Stimulated activated CD8-positive, alpha-beta memory T cell treated with anti-CD3 and anti-CD28 coated beads, Interleukin-4, amount 100 ng/mL, for 24 hours (primary cell): ENCODE data around the gene BATF.

Experiments
- DNase-seq: peaks from one replicate; pipeline ENCODE4 v3.0.0-alpha.2; 2020; ENCODE audit warnings: low read depth

The BATF gene

DNA sequence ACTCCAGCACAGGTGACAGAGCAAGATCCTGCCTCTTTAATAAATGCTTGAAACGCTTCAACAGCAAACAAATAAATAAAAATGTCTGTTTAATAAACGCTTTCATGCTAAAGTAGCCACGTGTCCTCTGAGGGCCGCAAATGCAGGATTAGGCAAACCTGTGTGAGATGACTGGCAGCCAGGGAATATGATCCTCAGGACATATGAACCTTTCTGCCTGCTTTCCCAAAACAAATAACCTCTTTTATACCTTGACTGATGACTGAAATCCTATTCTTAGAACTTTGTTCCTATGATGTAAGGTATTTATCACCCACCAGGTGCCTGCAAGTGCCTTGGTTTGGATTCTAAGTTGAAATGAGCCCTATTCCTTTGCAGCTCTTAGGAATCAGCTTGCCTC lies 41.7 kb downstream of the BATF start:
- no peak for DNase-seq

DNA sequence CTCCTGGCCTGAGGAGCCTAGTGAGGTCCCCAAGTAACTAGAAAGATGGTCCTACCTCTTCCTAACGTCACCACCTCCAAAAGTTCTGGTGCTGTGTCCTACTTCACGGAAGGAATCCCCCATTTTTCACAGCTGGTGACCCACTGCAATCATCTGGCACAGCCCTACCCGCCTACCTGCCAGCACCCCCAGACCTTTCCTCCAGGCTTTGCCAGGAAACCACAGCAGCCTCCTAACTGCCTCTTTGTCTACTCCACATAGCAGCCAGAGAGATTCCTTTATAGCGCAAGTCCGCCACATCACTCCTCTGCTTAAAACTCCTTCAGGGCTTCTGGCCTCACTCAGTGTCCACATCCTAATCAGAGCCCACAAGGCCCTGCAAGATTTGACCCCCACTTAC lies 42.8 kb downstream of the BATF start:
- DNase-seq = no peak

DNA sequence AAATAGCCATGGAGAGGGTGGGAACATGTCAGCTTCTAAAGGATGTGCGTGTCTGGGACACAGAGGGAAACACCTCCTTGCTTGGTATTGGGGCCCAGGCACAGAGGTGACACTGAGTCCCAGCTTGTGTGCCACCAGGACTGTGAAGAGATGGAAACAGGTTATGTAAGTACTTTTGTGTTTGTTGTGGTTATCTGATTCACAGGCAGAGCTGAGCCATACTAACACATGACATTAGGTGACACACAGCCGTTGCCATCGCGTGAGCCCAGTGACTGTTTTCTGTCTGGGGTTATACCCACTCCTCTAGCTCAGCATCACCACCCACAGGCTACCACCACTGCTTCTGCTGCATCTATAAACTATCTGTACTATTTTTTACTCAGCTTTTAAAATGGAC lies 44.1 kb downstream of the BATF start:
- peak; percentile 74 for DNase-seq

DNA sequence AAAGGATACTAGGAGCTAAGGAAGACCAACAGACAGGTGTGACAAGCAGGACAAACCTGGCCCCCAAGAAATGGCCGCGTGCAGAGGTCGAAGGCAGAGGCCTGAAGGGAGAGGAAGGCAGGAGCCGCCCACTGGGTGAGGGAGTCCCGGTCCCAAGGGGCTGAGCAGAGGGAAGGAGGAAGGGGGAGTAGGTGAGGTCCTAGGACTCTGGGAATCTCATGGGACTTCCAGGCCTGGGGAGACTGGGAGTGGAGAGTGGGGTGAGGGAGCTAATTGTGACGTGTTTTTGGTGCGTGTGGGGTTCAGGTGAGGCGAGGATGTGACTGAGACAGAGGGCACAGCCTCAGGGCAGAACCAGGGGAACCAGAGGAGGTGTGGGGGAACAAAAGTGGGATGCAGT lies 44.5 kb downstream of the BATF start:
- no peak for DNase-seq

DNA sequence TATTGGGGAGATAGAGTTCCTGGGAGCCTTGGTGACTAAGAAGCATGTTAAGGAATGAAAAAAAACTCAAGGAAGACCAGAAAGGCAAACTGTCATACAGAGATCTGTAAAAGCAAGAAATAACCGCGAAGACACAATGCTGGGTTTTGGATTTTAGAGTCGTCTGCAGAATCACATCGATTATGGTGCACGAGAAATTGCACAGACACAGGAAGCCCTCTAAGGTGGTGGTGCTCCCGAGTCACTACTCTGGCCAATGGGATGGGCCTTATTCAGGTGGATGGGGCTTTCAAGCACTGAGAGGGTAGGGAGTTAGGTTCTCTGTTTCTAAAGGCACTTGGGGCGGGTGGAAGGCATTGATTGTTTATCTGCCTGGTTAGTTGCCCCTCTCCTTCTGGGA lies 45.9 kb downstream of the BATF start:
- DNase-seq = no peak

DNA sequence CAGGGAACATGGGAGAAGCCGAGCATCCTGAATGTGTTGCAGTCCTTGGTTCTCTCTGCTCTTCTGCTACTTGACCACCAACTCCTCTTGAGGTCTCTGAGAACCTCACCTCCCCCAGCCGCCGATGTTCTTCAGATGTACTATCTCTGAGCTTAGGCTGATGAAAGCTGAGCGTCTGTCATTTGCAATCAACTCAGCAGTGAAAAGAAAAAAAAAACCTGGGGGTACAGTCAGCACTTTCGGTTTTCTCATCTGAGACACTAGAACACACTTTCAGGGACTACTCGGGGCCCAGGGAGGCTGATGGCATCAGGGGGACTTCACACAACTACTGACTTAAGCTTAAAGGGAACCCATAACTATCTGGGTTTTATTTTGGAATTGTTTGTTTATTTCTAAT lies 46.5 kb downstream of the BATF start:
- no peak for DNase-seq

DNA sequence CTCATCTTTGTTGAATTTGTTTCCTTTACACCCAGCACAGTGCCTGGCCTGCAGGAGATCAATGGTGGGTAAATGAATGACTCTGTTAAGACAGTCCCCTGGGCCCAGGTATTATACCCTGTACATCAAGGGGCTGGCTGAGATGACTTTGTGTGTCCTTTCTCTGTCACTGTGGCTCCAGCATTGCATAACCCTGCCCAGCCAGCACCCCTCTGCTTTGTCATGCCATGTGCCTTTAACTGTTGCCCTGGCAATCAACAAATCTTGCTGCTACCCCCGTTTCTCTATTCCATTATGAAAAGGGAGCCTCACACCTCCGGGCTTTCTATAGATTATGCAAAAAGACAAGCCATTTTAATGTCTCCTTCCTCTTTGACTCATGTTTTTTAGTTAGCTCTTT lies 48.5 kb downstream of the BATF start:
- DNase-seq = no peak

DNA sequence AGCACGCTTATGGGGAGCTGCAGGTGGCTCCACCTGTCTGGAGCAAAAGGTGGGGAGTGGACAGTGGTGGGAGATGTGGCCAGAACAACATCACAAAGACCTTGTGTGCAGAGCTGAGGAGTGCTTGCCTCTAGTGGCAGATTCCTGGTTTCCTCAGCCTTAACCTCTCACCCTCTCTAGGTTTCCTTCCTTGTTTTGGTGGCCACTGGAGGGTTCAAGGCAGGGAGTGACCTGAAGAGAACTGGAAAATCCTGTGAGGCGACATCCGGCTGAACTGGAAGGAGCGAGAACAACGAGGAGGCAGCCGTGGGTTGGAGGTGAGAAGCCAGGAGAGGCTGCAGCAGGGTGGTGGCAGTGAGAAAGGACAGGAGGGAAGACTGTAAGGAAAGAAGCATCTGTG lies 49.8 kb downstream of the BATF start:
- DNase-seq = no peak

DNA sequence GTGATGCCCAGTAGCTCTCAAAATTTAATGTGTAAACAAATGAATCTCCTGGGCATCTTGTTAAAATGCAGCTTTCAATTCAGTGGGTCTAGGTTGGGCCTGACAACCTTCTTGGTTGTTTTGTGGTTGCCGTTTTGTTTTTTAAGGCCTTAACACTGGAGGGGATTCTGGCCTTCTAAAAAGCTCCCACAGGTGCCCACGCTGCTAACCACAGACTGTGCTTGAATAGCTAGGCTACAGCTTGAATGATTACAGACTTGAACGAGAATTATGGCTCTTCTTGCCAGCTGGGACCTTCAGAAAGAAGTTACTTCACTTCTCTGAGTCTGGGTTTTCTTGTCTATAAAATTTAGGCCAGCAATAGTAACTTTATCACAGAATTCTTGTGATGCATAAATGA lies 54.8 kb downstream of the BATF start:
- DNase-seq = no peak

DNA sequence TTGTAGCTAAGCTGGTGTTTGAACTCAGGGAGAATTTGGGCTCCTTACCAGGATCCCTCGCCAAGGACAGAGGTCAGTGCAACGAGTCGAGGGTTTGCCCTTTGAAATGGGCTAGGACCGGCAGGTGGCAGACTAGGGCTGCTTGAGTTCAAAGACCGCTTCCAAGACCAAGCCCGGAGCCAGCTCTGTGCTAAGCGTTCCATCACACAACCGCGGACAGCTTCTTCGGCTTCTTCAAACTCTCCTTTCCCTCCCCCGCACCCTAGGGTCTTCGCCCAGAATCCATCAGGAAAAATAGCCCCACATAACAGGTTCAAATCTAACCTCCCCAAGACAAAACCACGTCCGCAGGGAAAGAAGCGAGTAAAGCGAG lies 55.4 kb downstream of the BATF start:
- DNase-seq = peak; percentile 52

DNA sequence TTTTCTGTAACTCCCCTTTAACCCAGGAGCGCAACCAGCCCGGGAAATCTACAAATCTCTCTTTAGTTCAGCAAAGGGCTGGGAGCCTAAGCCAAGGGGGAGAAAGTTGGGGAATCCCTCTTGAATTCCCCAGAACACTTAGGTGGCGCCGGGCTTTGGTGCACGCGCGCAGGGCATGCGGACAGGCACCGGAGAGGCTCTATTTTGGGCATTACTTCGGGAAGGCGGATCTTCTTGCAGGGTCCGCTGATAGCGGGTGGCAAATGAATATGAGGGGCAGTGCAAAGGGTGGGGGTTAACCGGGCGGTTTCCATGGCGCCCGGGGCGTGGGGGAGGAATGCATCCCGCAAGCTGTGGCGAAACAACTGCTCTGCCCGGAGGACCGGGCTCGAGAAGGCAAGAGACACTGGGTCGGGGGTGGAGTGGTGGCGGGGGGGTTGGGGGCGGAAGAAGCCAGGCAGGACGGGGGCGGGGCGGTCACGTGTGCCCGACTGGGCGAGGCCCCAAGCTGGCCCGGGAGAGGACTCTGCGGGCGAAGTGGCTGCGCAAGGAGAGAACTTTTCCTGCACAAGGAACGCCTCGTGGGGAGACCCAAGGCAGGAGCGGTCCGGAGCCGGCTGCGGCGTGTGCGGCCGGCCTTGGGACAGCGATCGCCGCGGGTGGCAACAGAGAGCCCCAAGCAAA lies 56.0 kb downstream of the BATF start, which contains the start of gene FLVCR2:
FLVCR2 (plus strand) TSS at position 519 of the 684 bp plus-strand sequence. CDS start 353 bp downstream, outside the sequence.
- peak; percentile 42 for DNase-seq

DNA sequence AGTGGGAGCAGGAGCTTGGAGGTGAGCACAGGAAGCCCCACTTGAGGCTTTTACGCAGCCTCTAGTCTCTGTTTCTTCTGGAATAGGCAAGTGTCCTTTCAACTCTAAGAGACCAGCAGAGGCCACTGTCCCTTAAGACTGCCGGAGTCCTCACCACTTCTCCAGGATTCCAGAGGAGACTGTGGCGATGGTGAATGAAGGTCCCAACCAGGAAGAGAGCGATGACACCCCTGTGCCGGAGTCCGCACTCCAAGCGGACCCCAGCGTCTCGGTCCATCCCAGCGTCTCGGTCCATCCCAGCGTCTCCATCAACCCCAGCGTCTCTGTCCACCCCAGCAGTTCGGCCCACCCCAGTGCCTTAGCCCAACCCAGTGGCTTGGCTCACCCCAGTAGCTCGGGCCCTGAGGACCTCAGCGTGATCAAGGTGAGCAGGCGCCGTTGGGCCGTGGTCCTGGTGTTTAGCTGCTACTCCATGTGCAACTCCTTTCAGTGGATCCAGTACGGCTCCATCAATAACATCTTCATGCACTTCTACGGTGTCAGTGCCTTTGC lies 56.6 kb downstream of the BATF start:
- no peak for DNase-seq

DNA sequence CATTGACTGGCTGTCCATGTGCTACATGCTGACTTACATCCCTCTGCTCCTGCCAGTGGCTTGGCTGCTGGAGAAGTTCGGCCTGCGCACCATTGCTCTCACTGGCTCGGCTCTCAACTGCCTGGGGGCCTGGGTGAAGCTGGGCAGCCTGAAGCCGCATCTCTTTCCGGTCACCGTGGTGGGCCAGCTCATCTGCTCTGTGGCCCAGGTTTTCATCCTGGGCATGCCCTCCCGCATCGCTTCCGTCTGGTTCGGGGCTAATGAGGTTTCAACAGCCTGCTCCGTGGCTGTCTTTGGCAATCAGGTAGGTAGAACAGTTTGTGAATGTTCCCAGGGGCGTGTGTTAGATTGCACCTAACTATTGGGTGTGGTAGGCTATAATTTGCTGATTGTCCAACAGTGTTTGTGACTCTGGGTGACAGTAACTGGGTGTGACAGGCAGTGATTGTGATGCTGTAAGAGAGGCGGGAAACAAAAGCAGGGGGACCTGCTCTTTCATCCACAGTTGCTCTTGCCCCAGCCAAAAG lies 57.1 kb downstream of the BATF start:
- DNase-seq = no peak

DNA sequence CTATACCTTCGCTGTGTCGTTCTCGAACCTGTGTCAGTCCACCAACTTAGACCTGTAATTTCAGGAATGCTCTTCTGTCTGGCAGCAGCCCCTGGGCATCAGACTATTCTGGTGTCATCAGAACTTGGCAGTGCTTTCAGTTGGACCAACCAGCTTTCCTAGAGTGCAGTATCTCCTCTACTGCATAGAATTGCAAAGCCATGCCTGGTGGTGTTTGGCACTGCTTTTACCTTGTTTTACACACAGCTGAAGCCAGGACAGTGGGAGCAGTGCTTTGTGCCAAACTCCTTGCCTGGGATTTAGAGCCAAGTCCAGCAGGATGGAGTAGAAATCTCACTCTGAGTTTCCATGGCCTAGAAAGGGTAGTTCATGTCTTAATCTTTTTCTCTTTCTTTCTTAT lies 57.6 kb downstream of the BATF start:
- no peak for DNase-seq

DNA sequence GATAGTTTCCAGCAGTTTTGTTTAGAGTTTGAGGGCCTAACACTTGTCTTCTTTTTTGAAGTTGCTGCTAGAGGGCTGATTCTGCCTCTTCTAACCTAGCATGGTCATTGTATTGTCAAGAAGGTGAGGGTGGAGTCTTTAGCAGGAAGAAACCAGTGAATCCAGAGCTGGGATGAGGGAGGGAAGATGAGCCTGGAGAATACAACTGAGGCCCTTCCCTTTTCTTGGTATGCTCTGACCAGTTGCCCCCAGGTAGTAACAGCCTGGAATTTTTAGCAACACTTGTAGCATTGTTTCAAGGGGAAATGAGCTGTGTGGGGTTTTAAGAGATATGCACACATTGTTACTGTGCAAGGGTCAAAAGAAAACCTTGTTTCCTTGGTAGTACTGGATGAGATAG lies 65.1 kb downstream of the BATF start:
- DNase-seq = no peak

DNA sequence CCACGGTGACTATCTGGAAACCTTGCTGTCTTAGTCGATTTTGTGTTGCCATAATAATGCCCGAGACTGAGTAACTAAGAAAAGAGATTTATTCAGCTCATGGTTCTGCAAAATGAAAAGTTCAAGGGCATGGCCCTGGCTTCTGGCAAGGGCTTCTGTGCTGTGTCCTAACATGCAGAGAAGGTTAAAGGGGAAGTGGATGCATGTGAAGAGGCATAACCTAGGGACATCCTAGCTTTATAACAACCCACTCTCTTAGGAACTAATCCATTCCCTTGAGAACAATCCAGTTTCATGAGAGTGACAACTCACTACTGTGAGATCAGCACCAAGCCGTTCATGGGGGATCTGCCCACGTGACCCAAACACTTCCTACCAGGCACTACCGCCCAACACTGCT lies 67.7 kb downstream of the BATF start:
- no peak for DNase-seq

DNA sequence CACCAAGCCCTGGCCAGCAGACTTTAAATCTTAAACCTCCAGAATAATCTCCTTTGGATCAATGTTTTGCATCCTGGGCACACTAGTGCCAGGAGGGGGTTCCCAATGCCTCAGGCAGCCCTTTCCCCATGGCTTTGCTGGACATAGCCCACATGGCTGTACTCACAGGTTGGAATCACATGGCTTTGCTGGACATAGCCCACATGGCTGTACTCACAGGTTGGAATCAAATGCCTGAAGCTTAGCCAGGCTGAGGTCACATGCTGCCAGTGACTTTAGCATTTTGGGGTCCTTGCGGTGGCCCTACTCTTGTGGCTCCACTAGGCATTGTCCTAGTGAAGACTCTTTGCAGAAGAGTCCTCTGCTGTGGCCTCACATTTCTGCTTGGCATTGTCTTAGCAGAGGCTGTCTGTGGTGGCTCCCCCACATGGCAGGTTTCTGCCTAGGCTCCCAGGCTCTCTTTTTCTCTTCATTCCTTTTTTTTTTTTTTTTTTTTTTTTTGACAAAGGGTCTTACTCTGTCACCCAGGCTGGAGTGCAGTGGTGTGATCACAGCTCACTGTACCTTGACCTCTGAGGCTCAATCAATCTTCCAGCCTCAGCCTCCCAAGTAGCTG lies 69.2 kb downstream of the BATF start:
- no peak for DNase-seq

DNA sequence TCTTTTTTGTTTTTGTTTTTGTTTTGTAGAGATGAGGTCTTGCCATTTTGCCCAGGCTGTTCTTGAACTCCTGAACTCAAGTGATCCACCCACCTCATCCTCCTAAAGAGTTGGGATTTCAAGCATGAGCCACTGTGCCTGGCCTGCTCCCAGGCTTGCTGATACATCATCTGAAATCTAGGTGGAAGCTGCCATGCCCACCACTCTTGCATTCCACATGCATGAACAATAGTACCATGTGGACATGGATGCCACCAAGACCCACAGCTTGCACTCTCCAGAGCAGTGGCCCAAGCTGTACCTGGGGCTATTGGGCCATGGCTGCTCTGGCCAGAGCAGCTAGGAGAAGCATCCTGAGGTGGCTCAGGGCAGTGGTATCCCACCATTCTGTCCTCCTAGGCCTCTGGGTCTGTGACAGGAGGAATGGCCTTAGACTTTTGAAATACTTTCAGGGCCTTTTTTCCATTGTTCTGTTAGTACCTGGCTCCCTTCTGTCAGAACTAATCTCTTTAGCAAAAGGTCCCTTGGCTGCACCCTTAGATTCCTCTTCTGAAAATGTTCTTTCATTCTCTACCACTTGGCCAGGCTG lies 69.8 kb downstream of the BATF start:
- no peak for DNase-seq

DNA sequence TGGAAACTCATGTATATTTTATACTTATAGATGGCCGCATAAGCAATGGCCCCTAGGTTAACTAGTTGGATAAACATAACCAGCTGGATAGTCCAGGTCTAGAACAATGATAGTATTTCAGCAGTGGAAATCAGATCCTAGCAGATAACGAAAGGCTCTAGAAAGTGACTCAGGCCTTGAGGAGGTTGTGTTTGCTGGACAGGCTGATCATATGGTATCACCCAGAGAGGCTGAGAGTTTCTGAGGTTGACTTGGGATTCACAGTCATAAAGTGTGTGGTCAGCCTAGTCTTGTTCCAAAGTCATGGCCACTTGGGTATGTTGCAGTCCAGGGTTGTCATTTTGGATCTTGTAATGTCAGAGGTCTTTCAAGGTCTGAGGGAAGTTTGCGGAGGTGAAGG lies 73.0 kb downstream of the BATF start:
- DNase-seq = no peak
